ENCODE measurements around the gene PIGH.

PIGH gene

GRCh38 chr14:67573228-67574010 lies 26.6 kb downstream of the PIGH start:
- DNase-seq = no peak

- no peak for DNase-seq
Observed at GRCh38 chr14:67572608-67573007, 27.5 kb downstream of the PIGH start.

- no peak for DNase-seq
Observed at GRCh38 chr14:67571991-67572323, 28.1 kb downstream of the PIGH start.

GRCh38 chr14:67571275-67571990 lies 28.6 kb downstream of the PIGH start:
- peak; percentile 53 to 63 for DNase-seq

- DNase-seq = no peak
Observed at GRCh38 chr14:67570453-67570852, 29.6 kb downstream of the PIGH start.

- DNase-seq = no peak
Observed at GRCh38 chr14:67569651-67570290, 30.3 kb downstream of the PIGH start.

- no peak for DNase-seq
Observed at GRCh38 chr14:67569011-67569650, 30.9 kb downstream of the PIGH start.

- no peak for DNase-seq
Observed at GRCh38 chr14:67567654-67568053, 32.4 kb downstream of the PIGH start.

GRCh38 chr14:67566908-67567307 lies 33.2 kb downstream of the PIGH start:
- no peak for DNase-seq

- DNase-seq = no peak
Observed at GRCh38 chr14:67564236-67564635, 35.8 kb downstream of the PIGH start.

- no peak for DNase-seq
Observed at GRCh38 chr14:67562776-67563150, 37.3 kb downstream of the PIGH start.

- no peak for DNase-seq
Observed at GRCh38 chr14:67562025-67562775, 37.9 kb downstream of the PIGH start.

GRCh38 chr14:67559639-67560038 lies 40.4 kb downstream of the PIGH start:
- no peak for DNase-seq

- no peak for DNase-seq
Observed at GRCh38 chr14:67557656-67558055, 42.4 kb downstream of the PIGH start.

GRCh38 chr14:67557118-67557517 lies 43.0 kb downstream of the PIGH start:
- no peak for DNase-seq

- no peak for DNase-seq
Observed at GRCh38 chr14:67556671-67557070, 43.4 kb downstream of the PIGH start.

GRCh38 chr14:67555518-67556090 lies 44.5 kb downstream of the PIGH start:
- DNase-seq = no peak

- DNase-seq = no peak
Observed at GRCh38 chr14:67554341-67554740, 45.7 kb downstream of the PIGH start.

- no peak for DNase-seq
Observed at GRCh38 chr14:67553547-67553946, 46.5 kb downstream of the PIGH start.

GRCh38 chr14:67551940-67552339 lies 48.1 kb downstream of the PIGH start:
- DNase-seq = no peak

- DNase-seq = no peak
Observed at GRCh38 chr14:67551123-67551522, 48.9 kb downstream of the PIGH start.

- no peak for DNase-seq
Observed at GRCh38 chr14:67549734-67550133, 50.3 kb downstream of the PIGH start.
